Endodermal cell (in vitro differentiated cells): ENCODE measurements around the gene DLX5. TPM values are rescaled to one million over a fixed set of nuclear protein-coding genes. Genes with fewer than 3 reads are reported as not detected.
"Not testable (repeated sequence)": the region's sequence is repeated elsewhere in the genome, so short reads cannot be mapped to it uniquely, and the experiment has no call there.

Experiments
- DNase-seq: peaks from one replicate; pipeline ENCODE4 v3.0.0-alpha.2; 2017
- H3K27ac ChIP-seq: 2 replicates; pipeline ENCODE4 v1.5.1; 2013; ENCODE audit warnings: mild to moderate bottlenecking, low read depth, low read length, moderate library complexity
- H3K27me3 ChIP-seq: 2 replicates; pipeline ENCODE4 v1.6.1; 2013; ENCODE audit warnings: mild to moderate bottlenecking, low read length, moderate library complexity; ENCODE audit not compliant: insufficient read depth, control insufficient read depth, poor library complexity, severe bottlenecking
- H3K36me3 ChIP-seq: 2 replicates; pipeline ENCODE4 v1.7.0; 2013; ENCODE audit warnings: mild to moderate bottlenecking, low read length, moderate library complexity; ENCODE audit not compliant: control insufficient read depth, insufficient read depth
- H3K4me1 ChIP-seq: one replicate; pipeline ENCODE4 v1.7.0; 2013; ENCODE audit warnings: low read length; ENCODE audit not compliant: control insufficient read depth, insufficient read depth
- H3K4me3 ChIP-seq: 2 replicates; pipeline ENCODE4 v1.5.1; 2013; ENCODE audit warnings: mild to moderate bottlenecking, low read length, moderate library complexity
- H3K9ac ChIP-seq: 2 replicates; pipeline ENCODE4 v1.6.1; 2013; ENCODE audit warnings: mild to moderate bottlenecking, low read length, moderate library complexity; ENCODE audit not compliant: poor library complexity, severe bottlenecking; ENCODE audit errors: extremely low read depth
- H3K9me3 ChIP-seq: 2 replicates; pipeline ENCODE4 v1.6.1; 2013; ENCODE audit warnings: mild to moderate bottlenecking, low read length, moderate library complexity; ENCODE audit not compliant: control insufficient read depth
- H3K27ac Mint-ChIP-seq: 2 replicates; pipeline ENCODE4 v1.8.0; 2020; ENCODE audit warnings: mixed read lengths
- H3K27me3 Mint-ChIP-seq: 2 replicates; pipeline ENCODE4 v1.8.0; 2021; ENCODE audit warnings: mild to moderate bottlenecking, mixed read lengths; ENCODE audit not compliant: insufficient read depth
- H3K36me3 Mint-ChIP-seq: 2 replicates; pipeline ENCODE4 v1.8.0; 2020; ENCODE audit warnings: low read depth, mixed read lengths
- H3K4me1 Mint-ChIP-seq: 2 replicates; pipeline ENCODE4 v1.8.0; 2020; ENCODE audit warnings: mixed read lengths
- H3K4me3 Mint-ChIP-seq: 2 replicates; pipeline ENCODE4 v1.8.0; 2020; ENCODE audit warnings: mild to moderate bottlenecking, moderate library complexity, mixed read lengths
- H3K9me3 Mint-ChIP-seq: 2 replicates; pipeline ENCODE4 v1.8.0; 2020; ENCODE audit warnings: mild to moderate bottlenecking, mixed read lengths
- WGBS, 2 experiments: methylation state at CpG; one replicate each; pipeline versions ENCODE4 v1.1.5 to v1.1.7; 2013; ENCODE audit warnings: missing lambda C conversion rate in 2 of 2, mixed read lengths in 1 of 2; ENCODE audit not compliant: insufficient coverage in 1 of 2, insufficient read length in 1 of 2; 5-methylcytosine and 5-hydroxymethylcytosine counted together
- total RNA-seq, 2 donors: library from RNA; stranded (reverse); fragmentation: NEBNext Ultra II Directional in 1 of 2; extraction: Animal tissue kit (Norgen Biotek cat#: 25700) in 1 of 2; gene quantifications; 2 replicates in 1 of 2; 3 replicates in 1 of 2; pipeline ENCODE4 v1.2.1, GENCODE V29; 2021
- TF ChIP-seq, protein P1 (sequence below): fragments of 200-600 bp; sonication (generic); conservative IDR thresholded peaks from 2 replicates; pipeline ENCODE4 v1.5.0; 2021; ENCODE audit warnings: antibody characterized with exemption, mild to moderate bottlenecking

Gene DLX5
- total RNA-seq, 2 donors from 2014 or later: not detected

DNA sequence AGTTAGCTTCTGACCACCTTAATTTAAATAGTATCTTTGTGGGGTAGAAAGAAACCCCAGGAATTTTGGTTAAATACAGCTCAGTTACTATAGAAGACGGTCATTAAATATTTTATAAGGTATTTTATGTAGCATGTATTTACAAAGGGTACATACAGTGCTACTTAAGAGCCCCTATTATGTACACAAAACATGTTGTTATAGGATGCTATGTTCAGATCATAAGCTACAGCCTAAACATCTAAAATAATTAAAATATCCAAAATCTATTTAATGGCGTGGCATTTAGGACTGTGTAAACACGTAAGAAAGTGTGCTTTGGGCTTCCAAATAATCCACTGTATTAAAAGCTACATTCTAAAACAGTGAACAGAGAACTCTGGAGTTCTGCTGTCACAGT lies 39.4 kb upstream of the DLX5 start:
- Mint-ChIP-seq H3K36me3 (no peaks in the 10 kb centered on the region), H3K4me1 (no peaks in the 10 kb centered on the region), H3K27me3 (peaks cover 2% of the 10 kb centered on the region), H3K27ac (no peak overlapping the region), H3K9me3 (peaks cover 7% of the 10 kb centered on the region), H3K4me3 (no peak overlapping the region)
- H3K27me3 ChIP-seq: no peaks in the 10 kb centered on the region
- H3K36me3 ChIP-seq: no peaks in the 10 kb centered on the region
- no peak overlapping the region for H3K9ac ChIP-seq
- 92% methylated on average over 2 of the region's 3 CpGs; no CpG with 5 or more reads in 1 of the 2 experiments for WGBS, 2 experiments
- H3K9me3 ChIP-seq: peaks cover 1% of the 10 kb centered on the region
- H3K4me3 ChIP-seq: no peak overlapping the region
- TF ChIP-seq, protein P1, sequence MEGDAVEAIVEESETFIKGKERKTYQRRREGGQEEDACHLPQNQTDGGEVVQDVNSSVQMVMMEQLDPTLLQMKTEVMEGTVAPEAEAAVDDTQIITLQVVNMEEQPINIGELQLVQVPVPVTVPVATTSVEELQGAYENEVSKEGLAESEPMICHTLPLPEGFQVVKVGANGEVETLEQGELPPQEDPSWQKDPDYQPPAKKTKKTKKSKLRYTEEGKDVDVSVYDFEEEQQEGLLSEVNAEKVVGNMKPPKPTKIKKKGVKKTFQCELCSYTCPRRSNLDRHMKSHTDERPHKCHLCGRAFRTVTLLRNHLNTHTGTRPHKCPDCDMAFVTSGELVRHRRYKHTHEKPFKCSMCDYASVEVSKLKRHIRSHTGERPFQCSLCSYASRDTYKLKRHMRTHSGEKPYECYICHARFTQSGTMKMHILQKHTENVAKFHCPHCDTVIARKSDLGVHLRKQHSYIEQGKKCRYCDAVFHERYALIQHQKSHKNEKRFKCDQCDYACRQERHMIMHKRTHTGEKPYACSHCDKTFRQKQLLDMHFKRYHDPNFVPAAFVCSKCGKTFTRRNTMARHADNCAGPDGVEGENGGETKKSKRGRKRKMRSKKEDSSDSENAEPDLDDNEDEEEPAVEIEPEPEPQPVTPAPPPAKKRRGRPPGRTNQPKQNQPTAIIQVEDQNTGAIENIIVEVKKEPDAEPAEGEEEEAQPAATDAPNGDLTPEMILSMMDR: no peak
- no peak for DNase-seq
- no peaks in the 10 kb centered on the region for H3K4me1 ChIP-seq
- no peak overlapping the region for H3K27ac ChIP-seq

DNA sequence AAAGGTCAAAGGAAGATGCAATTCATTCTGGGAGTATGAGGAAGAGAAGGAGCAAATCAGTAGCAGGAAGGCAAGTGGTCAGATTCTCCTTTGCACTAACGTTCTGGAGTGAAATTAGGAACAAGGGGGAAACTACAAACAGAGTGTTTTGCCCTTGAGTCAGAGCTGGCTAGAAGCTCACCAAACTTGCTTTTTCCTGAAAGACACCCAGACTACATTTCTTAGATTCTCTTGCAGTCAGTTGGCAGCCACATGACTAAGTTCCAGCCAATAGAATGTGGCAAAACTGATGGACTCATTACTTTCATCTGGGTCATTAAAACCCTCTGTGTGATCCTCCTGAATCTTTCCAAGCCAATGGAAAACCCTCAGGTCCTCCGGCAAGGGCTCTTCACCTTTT lies 18.6 kb upstream of the DLX5 start:
- TF ChIP-seq, protein P1: no peak
- H3K27ac Mint-ChIP-seq: no peak overlapping the region
- peaks cover 24% of the 10 kb centered on the region for H3K27me3 Mint-ChIP-seq
- no peak overlapping the region for H3K27ac ChIP-seq
- H3K36me3 ChIP-seq: no peaks in the 10 kb centered on the region
- H3K9me3 Mint-ChIP-seq: no peaks in the 10 kb centered on the region
- H3K4me3 Mint-ChIP-seq: no peak overlapping the region
- no peak overlapping the region for H3K4me3 ChIP-seq
- no peaks in the 10 kb centered on the region for H3K36me3 Mint-ChIP-seq
- H3K9ac ChIP-seq: no peak overlapping the region
- no peak for DNase-seq
- no peaks in the 10 kb centered on the region for H3K4me1 ChIP-seq
- H3K27me3 ChIP-seq: peaks cover 31% of the 10 kb centered on the region
- no peaks in the 10 kb centered on the region for H3K4me1 Mint-ChIP-seq
- H3K9me3 ChIP-seq: no peaks in the 10 kb centered on the region
- WGBS, 2 experiments: 75 to 80% methylated on average over 1 to 2 of the region's 2 CpGs

DNA sequence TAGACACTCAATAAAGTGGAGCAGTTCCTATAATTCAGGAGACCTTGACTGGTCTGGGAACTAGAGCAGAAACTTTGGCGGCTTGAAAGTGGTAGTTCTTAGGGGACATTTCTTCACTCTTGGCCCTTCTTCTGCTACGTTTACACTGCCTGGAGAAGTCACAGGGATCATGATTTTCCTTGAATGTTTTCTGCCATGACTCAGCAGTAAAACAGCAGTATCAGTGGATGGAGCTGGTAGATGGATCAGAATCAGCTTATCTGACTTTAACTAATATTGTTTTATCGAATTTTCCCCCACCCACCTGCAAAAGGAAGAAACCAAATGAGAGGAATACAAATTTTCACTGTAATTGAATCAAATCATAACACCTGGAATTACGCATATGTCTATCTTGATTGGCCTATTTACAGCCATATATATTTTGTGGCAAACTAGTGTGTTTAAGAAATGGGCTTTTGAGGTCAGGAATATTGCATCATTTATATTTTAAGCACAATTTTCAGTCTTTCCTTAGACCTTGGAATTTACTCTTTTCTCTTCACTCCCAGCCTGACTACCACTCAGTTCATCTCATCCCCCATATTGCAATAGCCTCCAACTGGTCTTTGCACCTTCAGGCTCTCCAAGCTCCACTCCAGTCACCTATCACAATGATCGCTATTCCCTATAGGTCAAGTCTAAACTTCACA lies 14.9 kb upstream of the DLX5 start:
- TF ChIP-seq, protein P1: no peak
- no peak overlapping the region for H3K4me3 Mint-ChIP-seq
- H3K27me3 Mint-ChIP-seq: peaks cover 14% of the 10 kb centered on the region
- H3K4me1 ChIP-seq: no peaks in the 10 kb centered on the region
- H3K27me3 ChIP-seq: peaks cover 15% of the 10 kb centered on the region
- H3K9me3 Mint-ChIP-seq: peaks cover 8% of the 10 kb centered on the region
- no peaks in the 10 kb centered on the region for H3K36me3 Mint-ChIP-seq
- no peak overlapping the region for H3K27ac ChIP-seq
- H3K27ac Mint-ChIP-seq: no peak overlapping the region
- H3K9ac ChIP-seq: no peak overlapping the region
- no peaks in the 10 kb centered on the region for H3K9me3 ChIP-seq
- H3K4me1 Mint-ChIP-seq: no peaks in the 10 kb centered on the region
- no peak overlapping the region for H3K4me3 ChIP-seq
- 86 to 90% methylated on average over 2 to 4 of the region's 5 CpGs for WGBS, 2 experiments
- no peak for DNase-seq
- no peaks in the 10 kb centered on the region for H3K36me3 ChIP-seq

DNA sequence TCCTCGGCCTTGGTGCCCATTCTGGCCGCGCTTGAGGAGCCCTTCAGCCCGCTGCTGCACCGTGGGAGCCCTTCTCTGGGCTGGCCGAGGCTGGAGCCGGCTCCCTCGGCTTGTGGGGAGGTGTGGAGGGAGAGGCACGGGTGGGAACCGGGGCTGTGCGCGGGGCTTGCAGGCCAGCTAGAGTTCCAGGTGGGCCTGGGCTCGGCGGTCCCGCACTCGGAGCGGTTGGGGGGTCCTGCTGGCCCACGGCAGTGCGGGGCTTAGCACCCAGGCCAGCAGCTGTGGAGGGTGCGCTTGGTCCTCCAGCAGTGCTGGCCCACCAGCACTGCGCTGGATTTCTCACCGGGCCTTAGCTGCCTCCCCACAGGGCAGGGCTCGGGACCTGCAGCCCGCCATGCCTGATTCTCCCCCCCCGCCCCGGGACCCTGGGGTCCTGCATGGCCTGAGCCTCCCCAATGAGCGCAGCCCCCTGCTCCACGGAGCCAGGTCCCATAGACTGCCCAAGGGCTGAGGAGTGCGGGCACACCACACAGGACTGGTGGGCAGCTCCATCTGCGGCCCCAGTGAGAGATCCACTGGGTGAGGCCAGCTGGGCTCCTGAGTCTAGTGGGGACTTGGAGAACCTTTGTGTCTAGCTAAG lies 9.7 kb upstream of the DLX5 start:
- H3K27ac ChIP-seq, DNase-seq, H3K4me3 ChIP-seq, H3K9me3 ChIP-seq, H3K4me1 ChIP-seq, H3K9ac ChIP-seq, H3K4me3 Mint-ChIP-seq, H3K36me3 ChIP-seq, H3K4me1 Mint-ChIP-seq, H3K36me3 Mint-ChIP-seq, H3K27ac Mint-ChIP-seq: not testable (repeated sequence)
- H3K9me3 Mint-ChIP-seq: peaks cover 11% of the 10 kb centered on the region
- H3K27me3 Mint-ChIP-seq: peaks cover 22% of the 10 kb centered on the region
- peaks cover 21% of the 10 kb centered on the region for H3K27me3 ChIP-seq
- WGBS, 2 experiments: 94 to 96% methylated on average over 14 to 27 of the region's 30 CpGs
